ENCODE results near the gene DVL2.

- no peak for TF ChIP-seq SMC3 (conservative IDR thresholded peaks at IDR 0.05; ENCODE audit: poor library complexity)
- TF ChIP-seq CTCF (IDR thresholded peaks at IDR 0.05; ENCODE audit: poor library complexity, severe bottlenecking), result no peak
- TF ChIP-seq REST (IDR thresholded peaks at IDR 0.05; ENCODE audit: borderline replicate concordance), result no peak
- TF ChIP-seq EZH2 (IDR thresholded peaks at IDR 0.05; ENCODE audit: borderline replicate concordance, insufficient read depth, low read length, poor library complexity, severe bottlenecking), result no peak
- no peak for TF ChIP-seq POLR2AphosphoS5 (IDR thresholded peaks at IDR 0.05)
Observed at GRCh38 chr17:7176107-7176840, 58.0 kb downstream of the DVL2 start.
